Astrocyte of the cerebellum (primary cell): ENCODE data around the gene GPR173.

Source experiments
- DNase-seq: peaks from one replicate; pipeline ENCODE4 v3.0.0-alpha.2; 2011; ENCODE audit warnings: low read depth
- H3K4me3 ChIP-seq: 2 replicates; pipeline ENCODE4 v1.5.1; 2011; ENCODE audit warnings: mild to moderate bottlenecking, low read depth, low read length, moderate library complexity
- in situ Hi-C: cut with HindIII; loops from 2 replicates; pipeline ENCODE4 v1.10.0; 2017; ENCODE audit warnings: low sequenced_read_pairs
- TF ChIP-seq, protein P1 (sequence below): IDR thresholded peaks from 2 replicates; pipeline ENCODE4 v1.5.1; 2012; ENCODE audit warnings: low read length, low read depth, moderate library complexity, mild to moderate bottlenecking; ENCODE audit errors: missing control alignments

GPR173 gene

DNA sequence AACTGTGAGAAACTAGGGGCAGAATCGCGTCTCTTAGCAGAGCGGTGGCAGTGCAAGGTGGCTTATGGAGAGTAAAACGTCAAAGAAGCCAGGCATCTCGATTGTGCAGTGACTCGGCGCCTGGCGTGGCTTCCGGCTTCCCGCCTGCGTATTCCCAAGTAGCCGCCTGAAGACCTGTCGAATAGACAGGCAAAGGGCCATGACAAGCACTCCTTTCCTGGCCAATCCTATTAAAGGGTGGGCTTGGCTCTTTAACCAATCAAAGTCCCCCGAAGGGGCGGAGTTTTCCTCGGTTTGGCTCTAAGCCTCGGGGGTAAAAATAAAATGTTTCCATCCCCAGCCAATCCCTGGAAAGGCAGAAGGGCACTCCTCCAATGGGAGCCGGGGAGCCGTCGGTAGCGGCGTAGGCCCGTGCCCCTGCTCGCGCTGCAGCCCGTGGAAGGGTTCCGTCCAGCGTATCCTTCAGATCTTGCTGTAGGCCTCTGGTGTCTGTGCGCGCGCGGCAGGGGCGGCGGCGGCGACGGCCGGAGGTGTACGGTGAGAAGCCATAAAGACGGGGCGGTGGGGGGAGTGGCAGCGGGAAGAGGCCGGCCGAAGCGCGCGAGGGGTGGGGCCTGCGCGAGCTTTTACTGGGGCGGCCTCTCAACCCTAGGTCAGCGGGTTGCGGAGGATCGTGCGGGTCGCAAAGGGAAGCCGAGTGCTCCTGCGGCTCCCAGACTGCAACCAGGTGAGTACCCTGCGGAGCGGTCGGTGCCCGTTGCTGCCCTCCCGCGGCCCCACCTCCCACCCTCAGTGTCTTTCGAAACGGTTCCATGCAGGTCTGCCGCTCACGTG, 45.4 kb downstream of the GPR173 start, which contains the start of gene KANTR:
Gene KANTR, plus strand, starts transcription at position 395 of the 834 bp plus-strand sequence. CDS start 30,131 bp downstream, outside the sequence.
- TF ChIP-seq, protein P1, sequence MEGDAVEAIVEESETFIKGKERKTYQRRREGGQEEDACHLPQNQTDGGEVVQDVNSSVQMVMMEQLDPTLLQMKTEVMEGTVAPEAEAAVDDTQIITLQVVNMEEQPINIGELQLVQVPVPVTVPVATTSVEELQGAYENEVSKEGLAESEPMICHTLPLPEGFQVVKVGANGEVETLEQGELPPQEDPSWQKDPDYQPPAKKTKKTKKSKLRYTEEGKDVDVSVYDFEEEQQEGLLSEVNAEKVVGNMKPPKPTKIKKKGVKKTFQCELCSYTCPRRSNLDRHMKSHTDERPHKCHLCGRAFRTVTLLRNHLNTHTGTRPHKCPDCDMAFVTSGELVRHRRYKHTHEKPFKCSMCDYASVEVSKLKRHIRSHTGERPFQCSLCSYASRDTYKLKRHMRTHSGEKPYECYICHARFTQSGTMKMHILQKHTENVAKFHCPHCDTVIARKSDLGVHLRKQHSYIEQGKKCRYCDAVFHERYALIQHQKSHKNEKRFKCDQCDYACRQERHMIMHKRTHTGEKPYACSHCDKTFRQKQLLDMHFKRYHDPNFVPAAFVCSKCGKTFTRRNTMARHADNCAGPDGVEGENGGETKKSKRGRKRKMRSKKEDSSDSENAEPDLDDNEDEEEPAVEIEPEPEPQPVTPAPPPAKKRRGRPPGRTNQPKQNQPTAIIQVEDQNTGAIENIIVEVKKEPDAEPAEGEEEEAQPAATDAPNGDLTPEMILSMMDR: no peak
- DNase-seq: peak; percentile 85
- in situ Hi-C loops: no loop called here
- peak within 1 kb of the TSS; percentile 66 for H3K4me3 ChIP-seq

DNA sequence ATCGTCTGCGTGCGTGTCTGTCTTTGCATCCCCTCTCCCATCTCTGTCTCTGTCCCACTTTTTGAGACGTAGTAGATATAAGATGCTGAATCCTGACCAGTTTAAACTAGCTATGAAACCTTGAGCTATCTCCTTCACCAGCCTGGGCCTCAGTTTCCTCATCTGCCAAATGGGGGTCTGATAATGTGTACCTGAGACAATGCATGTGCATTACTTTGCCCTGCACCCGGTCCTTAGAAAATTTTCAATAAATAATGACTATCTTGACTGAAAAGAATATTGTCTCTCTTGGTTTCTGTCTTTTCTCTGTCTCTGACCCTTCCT, 46.0 kb downstream of the GPR173 start:
- in situ Hi-C loops: no loop called here
- TF ChIP-seq, protein P1: no peak
- no peak for DNase-seq
- peak overlapping the region; percentile 66 for H3K4me3 ChIP-seq

DNA sequence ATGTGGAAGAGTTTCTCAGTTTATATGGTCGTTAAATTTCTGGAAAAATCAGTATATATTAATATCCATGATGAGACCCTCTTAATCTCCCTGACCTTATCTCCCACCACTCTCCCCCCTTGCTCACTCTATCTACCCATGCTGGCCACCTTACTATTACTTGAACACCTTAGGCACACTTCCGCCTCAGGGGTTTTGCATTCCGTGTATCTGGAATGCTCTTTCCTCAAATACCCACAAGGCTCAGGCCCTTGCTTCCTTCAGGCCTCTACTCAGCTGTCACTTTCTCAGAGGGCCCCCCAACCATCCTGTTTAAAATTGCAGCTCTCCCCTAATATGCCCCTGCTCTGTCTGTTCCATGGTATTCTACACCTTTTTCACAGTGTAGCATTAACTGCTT, 47.2 kb downstream of the GPR173 start:
- no peak for DNase-seq
- H3K4me3 ChIP-seq: no peak overlapping the region
- in situ Hi-C loops: no loop called here
- TF ChIP-seq, protein P1: no peak

DNA sequence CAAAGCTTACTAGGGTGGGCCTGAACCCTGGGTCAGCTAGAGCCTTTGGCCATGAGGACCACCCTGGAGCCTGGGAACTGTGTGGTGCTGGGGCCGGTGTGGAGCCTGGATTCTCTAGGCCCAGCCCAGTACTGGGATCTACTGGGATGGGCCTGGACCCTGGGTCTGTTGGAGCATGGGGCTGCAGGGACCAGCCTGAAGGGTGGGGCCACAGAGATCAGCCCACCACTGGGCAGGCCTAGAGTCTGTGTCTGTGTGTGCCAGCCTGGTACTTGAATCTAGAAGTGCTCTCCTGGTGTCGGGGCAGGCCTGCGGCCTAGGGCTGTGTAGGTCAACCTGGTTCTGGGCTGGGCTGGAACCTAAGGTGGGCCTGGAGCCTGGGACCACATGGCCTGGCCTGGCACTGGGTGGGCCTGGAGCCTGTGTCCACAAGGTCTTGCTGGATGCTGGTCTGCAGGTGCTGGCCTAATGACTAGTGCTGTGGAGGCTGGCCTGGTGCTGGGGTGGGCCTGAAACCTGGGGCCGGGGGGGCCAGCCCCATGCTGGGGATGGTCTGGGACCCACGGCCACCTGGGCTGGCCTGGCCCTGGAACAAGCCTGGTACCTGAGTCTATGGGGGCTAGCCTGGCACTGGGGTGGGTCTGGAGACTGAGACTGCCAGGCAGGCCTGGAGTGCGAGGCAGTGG, 66.4 kb downstream of the GPR173 start:
- TF ChIP-seq, protein P1: no peak
- in situ Hi-C loops: no loop called here
- H3K4me3 ChIP-seq: no peak overlapping the region
- no peak for DNase-seq

DNA sequence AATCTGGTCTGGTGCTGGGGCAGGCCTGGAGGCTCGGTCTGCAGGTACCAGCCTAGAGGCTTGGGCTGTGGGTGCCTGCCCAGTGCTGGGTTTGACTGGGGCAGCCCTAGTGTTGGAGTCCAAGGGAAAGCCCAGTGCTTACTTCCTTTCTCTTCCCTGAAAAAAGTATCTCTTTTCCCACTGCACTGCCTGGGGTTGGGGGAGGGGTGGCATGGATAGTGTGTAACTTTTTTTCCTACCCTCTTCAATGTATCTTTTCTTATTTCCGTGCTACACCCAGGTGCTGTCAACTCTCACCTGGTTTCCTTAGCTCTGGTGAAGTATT, 66.9 kb downstream of the GPR173 start:
- TF ChIP-seq, protein P1: no peak
- no peak overlapping the region for H3K4me3 ChIP-seq
- DNase-seq: no peak
- in situ Hi-C loops: no loop called here

DNA sequence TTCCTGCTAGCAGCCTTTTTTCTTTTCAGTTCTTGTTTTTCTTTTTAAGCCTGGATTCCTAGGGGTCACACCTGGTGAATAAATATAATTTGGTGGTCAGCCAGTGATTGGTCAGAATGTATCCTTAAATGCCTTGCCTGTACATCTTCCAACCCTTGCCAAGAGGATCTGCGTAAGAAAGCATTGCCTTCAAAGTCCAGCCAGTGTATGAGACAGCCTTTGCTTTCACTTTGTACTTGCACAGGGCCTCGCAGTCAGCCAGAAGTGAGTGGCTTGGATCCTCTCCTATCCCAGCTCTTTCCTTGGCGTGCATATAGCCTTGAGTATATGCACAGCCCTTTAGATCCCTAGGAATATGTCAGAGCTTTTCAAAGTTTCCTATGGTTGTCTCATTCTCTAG, 67.5 kb downstream of the GPR173 start:
- peak overlapping the region; percentile 8 for H3K4me3 ChIP-seq
- in situ Hi-C loops: no loop called here
- TF ChIP-seq, protein P1: no peak
- peak; percentile 68 for DNase-seq
